ENCODE data around the gene SH2D2A.
A peak's percentile ranks its signal among the peaks of the same experiment; 100 is the strongest.

Gene SH2D2A

DNA sequence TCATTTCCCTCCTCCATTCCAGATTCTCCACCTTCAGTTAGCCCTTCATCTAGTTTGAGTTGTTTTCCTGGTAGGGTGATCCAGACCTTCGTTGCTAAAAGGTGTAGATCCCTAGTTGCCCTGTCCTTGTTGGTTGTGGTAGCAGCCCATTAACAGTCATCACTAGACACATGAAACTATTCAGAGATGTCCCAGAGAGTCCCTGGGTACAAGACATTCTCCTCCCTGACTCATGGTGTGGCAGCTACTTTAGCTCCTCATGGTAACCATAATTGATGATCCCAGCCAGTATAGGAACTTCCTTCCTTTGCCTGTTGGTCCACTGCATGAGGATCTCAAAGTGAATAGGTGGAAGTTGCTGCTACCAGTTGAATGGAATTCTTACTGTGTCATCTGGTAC is 6.0 kb upstream of the SH2D2A start:
- no peak for DNase-seq

GRCh38 chr1:156821801-156822200 is 5.2 kb upstream of the SH2D2A start:
- no peak for DNase-seq

DNA sequence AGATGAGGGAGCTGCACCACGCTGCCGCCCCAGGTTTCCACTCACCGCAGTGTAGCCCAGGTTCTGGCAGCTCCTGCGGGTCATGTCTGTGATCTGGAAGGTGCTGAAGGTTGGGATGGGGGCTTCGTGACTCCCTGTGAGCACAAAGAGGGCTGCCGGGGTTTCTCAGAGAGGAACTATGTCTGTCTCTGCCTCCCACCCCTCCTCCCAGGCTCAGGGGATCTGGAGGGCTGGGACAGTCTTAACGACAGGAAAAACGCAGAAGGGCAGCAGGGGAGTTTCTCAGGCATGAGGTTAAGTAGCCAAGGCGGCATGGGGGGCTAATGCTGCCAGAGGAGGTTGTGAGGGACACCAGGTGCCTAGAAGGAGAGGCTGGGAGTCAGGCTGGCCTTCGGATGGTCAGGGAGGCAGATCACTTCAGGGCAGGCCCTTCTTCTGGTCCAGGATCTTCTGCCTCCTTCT is 656 bp downstream of the SH2D2A start:
- DNase-seq = no peak

- no peak for DNase-seq
Measured at GRCh38 chr1:156815307-156815826, 1.3 kb downstream of the SH2D2A start.

- no peak for DNase-seq
Measured at GRCh38 chr1:156814571-156815260, 1.9 kb downstream of the SH2D2A start.

DNA sequence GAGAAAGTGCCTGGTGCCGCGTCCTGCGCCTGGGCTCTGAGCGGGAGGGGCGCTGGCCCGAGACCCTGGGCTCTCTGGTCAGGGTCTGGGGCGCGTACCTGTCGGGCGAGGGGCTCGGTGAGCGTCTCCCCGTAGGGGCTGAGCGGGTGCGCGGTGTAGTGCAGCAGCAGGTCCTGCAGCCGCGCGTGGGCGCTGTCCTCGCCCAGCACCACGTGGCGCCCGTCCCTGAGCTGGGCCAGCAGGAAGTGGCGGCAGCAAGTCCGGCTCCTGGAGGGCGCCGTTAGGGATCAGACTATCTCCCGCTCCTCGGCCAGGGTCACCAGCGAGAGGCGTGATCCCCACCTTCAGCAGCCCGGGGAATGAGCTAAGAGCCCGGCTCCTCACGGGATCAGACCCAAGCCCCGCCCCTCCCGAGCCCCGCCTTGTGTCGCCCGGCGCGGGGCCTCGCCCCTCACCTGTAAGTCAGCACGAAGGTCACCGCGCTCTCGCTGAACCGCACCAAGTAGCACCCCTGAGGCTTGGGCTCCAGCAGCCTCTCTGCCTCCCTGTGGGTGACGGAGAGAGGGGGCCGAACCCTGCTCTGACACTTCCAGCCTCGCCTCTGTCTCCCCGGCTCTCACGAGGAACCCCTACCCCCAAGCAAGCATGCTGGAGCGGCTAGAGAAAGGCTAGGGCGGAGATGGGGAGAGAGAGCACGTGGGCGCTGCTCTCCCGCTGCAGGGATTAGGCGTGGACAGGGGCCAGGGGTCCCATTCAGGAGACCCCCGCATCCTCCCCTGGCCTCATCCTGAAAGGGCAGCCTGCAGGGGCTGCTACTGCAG is 2.7 kb downstream of the SH2D2A start:
- peak; percentile 59 for DNase-seq

GRCh38 chr1:156813298-156813697 is 3.4 kb downstream of the SH2D2A start:
- no peak for DNase-seq

DNA sequence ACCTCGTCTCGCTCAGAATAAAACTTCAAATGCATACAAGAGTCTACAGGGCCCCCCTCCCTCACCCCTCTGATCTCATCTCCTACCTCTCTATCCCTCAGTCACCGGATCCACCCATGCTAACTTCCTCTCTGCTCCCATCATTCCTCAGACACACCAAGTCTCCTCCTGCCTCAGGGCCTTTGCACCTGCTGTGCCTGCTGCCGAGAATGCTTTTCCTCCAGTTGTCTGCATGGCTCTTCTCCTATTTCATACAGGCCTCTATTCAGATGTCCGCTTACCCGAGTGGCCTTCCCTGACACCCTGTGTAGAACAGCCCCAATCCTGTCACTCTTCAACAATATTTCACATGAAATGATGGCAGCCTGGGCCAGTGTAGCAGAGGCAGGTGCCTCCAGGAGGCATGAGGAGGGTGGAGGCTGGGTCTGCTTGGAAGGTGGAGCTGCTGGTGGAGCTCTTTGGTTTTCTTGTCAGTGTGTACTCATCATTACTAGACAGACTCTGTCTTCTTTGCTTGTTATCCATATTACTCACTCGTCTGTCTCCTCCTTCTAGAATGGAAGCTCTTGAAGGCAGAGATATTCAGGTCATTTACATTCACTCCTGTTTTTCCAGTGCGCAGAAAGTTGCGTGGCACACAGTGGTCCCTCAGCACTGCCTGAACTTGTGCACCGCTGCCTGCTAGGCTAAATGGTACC is 4.2 kb downstream of the SH2D2A start:
- no peak for DNase-seq

DNA sequence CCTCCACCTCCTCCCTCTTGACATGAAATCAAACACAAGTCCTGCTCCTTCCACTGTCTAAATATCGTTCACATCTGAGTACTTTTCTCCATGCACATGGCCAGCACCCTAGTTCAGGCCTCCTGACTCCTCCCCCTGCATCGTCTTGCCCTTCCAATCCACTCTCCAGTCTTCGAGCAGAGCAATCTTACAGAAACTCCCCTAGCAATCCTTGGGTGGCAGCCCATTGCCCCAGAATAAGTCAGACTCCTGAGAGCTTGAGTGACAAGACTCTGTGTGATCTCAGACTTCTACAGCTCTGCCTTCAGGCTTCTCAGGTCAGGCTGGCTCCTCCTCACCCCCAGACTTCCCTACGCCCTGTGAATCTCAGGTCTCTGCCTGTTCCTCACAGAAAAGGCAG is 5.5 kb downstream of the SH2D2A start:
- DNase-seq = no peak

- DNase-seq = no peak
Measured at GRCh38 chr1:156809711-156810366, 6.8 kb downstream of the SH2D2A start.

DNA sequence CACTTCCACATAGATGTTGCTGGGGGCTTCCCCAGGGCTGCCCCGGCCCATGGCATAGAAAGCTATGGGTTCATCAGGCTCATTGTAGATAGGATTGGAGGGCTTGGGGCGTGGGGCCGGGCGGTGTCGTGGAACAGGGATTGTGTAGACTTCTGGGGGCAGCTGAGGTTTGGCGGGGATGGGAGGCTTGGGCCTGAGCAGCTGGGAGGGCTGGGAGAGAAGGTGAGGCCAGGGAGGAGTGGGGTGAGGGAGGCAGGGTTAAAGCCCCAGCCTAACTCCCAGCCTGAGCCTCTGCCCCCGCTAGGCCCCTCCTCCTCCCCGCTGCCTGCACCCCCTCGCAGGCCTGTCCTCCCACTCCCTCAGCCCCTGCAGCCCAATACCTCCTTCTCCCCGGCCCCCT is 7.4 kb downstream of the SH2D2A start:
- no peak for DNase-seq

DNA sequence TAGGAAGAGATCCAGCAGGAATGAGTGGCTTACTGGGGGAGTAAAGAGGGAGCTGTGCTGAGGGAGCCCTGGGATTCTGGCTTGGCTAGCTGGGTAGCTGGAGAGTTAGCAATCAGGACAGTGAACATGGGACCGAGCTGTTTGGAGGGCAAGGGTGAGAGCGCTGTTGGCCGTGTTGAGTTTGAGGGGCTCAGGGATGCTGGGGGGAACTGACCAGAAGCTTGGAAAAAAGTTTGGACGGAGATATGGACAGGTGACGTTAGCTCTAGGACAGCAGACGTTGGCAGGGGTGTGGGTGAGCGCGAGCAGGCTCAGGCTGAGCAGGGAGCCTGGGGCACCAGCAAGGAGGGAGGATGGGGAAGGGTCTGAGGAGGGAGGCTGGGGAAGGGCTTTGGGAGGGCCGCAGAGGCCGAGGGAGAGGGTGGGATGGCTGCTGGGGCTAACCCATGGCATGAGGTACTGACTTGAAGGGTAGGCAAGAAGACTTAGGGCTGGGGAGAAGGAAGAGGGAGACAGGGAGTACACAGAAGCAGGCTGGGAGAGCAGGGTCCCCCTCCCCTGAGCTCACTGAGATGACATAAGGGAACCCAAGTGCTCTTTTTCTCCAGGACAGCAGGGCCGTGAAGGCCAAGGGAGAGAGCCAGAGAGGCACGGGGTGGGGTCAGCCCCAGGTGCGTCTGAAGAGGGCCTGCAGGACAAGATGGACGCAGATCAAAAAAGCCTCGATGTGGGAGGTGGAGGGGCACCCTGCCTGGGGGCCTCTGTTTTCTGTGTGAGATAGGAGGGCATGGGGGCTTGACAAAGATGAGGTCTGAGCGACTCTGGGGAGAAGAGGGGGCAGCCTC is 8.2 kb downstream of the SH2D2A start:
- DNase-seq = no peak

GRCh38 chr1:156807627-156808026 is 9.0 kb downstream of the SH2D2A start:
- DNase-seq = no peak

DNA sequence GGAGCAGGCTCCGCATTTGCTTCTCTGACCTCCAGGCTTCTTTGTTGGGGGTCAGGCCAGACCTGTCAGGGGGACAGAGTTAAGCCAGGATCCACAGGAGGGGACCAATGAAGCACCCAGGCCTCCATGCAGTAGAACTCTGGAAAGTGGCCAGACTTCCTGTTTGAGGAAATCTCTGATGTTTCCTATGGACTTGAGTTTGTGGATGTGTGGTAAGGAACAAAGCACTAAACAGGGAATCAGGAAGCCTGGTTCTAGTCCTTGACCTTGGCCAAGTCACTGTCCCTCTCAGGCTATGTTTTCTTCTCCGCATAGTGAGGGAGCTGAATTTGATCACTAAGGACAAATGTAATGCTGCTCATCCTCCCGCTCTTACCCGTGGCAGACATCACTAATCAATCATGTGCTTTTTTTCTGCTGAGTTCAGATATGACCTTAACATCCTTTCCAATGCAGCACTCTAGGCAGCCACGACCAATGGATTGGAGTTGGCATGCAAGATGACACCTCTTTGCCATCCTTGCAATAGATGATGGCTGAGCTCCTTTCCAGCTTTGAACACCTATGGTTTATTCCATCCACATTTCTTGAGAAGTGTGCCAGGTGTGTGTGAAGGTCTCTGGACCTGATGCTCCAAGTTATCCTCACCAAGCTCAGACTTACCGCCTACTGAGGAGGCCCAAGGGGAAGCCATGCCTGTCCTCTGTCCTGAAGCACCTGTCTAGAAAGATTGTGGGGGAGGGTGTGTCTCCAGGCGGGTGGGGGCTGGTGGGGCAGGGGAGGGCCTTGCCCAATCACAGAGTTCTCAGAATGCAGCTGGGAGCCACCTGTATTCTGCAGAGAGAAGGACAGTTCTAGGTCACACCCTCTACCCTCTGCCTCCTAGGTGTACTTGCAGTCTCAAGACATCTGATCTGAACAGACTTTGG is 9.9 kb downstream of the SH2D2A start:
- no peak for DNase-seq

DNA sequence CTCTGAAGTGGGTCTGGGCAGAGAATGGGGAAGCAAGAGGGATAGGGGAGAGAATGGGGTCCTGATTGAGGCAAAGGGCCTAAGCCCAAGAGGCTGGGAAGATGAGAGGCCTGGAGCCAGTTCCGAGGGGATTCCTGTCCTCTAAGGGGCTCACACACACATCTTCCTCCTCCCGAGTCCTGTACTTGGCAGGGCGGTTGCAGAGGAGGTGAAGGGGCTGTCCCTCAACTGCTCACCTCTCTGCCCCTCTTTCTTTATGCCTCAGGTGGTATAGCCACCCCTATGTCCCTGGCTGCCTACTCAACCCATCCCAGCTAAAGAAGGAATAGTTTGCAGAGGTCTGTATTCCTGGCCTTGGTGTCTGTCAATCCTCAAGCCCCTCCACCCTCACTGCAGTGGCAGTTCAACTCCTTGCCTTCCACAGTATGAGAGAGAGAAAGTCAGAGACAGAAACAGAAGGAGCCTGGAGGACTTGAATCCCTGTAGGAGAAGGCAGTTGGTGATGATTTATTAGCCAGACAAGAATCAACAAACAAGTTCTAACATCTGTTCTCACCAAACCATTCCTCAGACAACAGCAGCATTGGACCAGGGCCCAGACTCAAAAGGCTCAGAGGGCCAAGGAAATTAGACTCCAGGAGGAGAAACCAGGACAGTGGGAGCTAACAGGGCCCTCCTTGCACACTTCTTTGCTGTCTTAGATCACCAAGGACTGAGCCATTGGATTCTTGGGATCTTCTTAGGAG is 10.7 kb downstream of the SH2D2A start:
- DNase-seq = no peak

GRCh38 chr1:156804572-156805243 is 11.9 kb downstream of the SH2D2A start:
- DNase-seq = no peak

DNA sequence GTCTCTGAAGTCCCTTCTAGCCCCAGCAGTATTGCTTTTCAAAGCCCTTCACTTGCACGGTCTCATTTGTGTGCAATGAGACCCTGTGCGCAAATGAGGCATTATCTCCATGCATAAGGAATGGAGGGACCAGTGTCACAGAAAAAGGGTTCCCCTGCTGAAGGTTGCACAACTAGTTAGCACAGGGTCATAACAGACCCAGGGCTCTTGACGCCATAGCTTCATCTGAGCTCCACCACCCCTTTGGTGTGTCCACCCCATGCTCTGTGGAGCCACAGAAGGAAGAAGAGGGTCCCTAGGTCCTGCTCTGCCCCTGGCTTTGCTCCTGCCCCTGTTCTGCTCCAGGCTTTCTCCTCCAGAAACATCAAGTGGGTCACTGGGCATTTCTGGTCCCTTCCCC is 12.6 kb downstream of the SH2D2A start:
- no peak for DNase-seq

DNA sequence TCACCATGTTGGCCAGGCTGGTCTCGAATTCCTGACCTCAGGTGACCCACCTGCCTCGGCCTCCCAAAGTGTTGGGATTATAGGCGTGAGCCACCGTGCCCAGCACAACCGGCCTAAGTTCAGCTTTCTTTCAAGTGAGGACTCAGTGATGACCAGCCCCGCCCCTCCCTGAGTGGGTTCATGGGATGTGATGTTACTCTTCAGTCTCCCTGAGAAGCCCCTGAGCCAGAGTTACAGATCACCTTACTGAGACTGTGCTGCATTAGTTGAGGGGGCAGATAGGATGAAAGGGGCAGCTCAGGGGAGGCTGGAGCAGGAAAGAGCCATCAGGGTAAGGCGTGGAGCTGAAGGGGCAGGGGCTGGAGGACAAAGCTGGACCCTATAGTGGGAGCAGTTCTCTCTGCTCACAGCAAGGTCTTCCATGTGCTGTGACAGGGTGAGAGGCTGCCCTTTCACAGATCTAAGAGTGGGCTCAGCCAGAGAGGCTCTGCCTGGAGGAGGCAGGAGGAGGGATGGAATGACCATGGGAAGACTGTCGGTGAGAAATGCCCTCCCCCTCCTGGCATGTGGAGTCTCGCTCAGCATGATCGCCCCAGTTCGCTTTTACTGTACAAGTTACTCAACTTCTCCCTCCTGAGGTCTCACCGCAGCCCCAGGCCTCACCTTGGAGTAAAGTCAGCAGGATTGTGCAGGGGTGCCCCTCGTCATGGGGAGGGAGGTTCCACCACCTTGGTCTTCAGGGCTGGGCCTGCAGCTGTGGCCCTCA is 13.4 kb downstream of the SH2D2A start:
- no peak for DNase-seq
